HG02885 (cell line): ENCODE measurements around the gene SPATA24.
"Not testable (repeated sequence)": the region's sequence is repeated elsewhere in the genome, so short reads cannot be mapped to it uniquely, and the experiment has no call there.

Source experiments
- ATAC-seq: cut with Tn5 transposase; IDR thresholded peaks from one replicate; pipeline ENCODE4 v1.9.1; 2021; ENCODE audit warnings: mild to moderate bottlenecking; ENCODE audit not compliant: unreplicated experiment, poor library complexity

The SPATA24 gene

DNA sequence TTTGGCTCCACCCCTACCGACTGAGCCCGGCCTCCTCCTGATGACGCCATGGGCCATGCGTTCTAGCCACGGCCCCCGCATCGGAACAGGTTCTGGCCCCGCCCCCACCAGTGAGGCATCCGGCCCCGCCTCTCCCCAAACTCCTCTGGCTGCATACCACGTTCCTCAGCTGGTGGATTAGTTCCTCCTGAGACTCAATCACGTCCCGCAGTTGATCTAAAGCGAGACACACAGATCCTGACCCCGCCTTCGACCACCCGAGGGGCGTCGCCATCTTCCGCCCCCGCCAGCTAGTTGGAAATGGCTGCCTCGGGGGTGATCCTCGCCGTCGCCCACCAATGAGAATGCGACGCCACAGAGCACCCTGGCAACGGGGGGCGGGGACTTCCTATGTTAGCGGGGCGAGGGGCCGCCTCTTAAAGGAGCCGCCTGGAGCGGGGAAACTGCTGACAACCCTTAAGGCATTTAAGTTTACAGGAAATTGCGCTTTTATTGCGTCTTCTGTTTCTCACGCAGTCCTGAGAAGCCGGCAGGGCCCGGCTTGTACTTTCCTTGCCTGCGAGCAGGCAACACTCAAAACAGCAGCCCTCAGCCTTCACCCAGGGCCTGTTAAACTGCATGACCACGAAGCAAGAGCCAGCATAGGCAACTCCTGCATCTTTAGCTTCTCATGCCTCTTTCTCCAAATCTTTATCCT, at the start of gene SPATA24:
TSS of gene SPATA24 (minus strand) at position 303 of the 697 bp plus-strand sequence. CDS start at position 274, 29 bp downstream.
- peak; percentile 80 for ATAC-seq

DNA sequence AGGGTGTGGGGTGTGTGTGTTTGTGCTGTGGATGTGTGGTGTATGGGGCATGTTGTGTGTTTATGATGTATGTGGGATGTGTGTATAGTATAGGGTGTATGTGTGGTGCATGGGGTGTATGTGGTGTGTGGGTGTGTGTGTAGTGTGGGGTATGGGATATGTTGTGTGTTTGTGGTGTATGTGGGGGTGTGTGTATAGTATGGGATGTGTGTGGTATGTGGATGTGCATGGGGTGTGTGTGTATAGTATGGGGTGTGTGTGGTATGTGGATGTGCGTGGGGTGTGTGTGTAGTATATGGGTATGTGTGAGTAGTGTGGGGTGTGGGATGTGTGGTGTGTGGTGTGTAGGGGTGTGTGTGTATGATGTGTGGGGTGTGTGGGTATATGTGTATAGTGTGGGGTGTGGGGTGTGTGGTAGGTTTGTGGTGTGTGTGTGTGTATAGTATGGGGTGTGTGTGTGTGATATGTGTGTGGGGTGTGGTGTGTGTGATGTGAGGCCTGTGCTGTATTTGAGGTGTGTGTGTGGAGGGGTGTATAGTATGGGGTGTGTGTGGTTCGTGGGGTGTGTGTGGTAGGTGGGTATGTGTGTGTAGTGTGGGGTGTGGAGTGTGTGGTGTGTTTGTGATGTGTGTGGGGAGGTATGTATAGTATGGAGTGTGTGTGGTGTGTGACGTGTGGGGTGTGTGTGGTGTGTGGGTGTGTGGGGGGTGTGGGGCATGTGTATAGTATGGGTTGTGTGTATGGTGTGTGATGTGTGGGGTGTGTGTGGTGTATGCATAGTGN, 48.2 kb upstream of the SPATA24 start:
- ATAC-seq = no peak

- no peak for ATAC-seq
These were observed 47.3 kb upstream of the SPATA24 start for GRCh38 chr5:139451176-139451575.

GRCh38 chr5:139446956-139447779, 43.3 kb upstream of the SPATA24 start:
- ATAC-seq = peak; percentile 74

- ATAC-seq = no peak
These were observed 41.7 kb upstream of the SPATA24 start for GRCh38 chr5:139445325-139446170.

DNA sequence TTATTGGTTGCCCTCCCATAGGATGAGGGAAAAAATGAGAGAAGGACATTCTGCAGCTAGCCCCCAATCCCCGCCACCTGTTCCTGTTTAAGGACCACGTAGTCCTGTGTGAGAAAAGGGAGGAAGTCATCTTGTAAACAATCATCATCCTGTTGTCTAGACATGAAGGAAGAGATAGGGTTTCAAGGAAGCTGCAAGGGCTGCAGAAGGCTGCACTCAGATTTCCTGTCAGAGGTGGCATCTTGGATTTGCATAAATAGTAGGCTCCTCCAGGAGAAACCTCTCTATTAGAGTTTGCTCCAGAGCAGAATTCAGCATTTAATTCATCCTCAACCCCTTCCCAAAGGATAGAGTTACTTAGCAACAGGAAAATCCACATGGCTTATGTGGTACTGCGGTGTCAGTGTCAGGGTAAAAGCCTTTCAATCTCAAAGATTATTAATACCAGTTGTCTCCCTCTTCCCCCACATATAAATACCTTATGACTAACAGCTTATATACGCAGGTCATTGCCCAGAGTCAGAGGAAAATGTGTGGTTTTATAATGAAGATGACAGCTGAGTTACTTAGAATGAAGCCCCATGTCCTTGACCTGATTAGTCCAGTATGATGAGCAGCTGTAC, 40.1 kb upstream of the SPATA24 start:
- ATAC-seq = no peak

GRCh38 chr5:139440416-139440815, 36.5 kb upstream of the SPATA24 start:
- not testable (repeated sequence) for ATAC-seq

DNA sequence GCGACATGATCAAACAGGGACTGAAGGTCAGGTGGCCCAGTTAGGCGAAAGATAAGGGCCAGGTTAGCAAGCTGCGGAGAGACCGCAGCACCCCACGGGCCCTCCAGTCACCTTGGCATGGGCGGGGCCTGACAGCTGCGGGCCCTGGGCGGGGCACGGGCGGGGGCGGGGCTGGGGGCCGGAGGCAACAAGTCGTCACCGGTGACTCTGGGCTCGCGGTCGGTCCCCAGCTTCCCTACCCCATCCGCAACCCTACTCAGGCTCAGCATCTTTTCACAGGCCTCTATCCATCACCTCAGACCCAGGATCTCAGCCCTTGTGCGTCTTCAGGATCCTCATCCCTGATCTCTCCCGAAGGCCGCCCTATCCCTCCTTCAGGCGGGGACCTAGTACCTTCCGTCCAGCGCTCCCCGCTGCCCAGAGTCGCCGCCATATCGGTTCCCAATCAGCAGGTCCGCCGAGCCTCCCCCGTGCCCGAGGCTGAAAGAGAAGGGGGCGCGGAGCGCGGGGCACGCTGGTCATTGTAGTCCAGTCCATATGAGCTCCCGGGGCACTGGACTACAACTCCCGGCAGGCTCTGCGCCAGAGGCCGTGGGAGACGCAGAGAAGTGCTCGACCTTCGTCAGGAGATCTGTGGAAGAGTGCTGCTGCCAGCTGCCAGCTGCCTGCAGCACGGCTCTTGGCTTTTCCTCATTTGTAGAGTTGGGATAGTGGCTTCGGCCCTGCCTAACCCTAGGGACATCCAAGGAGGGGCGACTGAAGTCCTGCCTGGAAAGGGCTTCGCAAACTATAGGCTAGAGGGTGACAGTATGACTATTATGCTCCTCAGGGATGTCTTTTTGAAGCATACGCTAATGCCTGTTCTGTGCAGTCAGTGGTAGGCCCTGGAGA, 35.4 kb upstream of the SPATA24 start, which contains the start of gene DNAJC18:
TSS of gene DNAJC18 (minus strand) at position 513 of the 891 bp plus-strand sequence. CDS start at position 433, 80 bp downstream.
- peak; percentile 95 for ATAC-seq

- ATAC-seq = no peak
These were observed 34.8 kb upstream of the SPATA24 start for GRCh38 chr5:139438707-139439012.

- ATAC-seq = no peak
These were observed 31.8 kb upstream of the SPATA24 start for GRCh38 chr5:139435676-139436075.

DNA sequence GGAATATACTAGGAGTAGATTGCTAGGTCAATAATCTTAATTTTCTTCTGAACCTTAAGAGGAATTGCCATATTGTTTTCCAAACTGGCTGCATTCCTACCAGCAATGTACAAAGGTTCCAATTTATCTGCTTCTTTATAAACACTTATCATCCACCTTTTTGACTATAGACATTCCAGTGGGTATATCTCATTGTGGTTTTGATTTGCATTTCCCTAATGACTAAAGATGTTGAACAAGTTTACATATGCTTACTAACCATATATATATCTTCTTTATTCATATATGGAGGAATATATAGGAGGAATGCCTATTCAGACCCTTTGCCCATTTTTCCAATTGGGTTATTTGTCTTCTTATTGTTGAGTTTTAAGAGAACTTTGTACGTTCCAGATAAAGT, 27.8 kb upstream of the SPATA24 start:
- no peak for ATAC-seq

- ATAC-seq = no peak
These were observed 26.1 kb upstream of the SPATA24 start for GRCh38 chr5:139430015-139430414.

GRCh38 chr5:139426203-139426885, 22.5 kb upstream of the SPATA24 start:
- ATAC-seq = no peak

GRCh38 chr5:139425497-139425896, 21.6 kb upstream of the SPATA24 start:
- no peak for ATAC-seq

GRCh38 chr5:139422307-139422893, 18.5 kb upstream of the SPATA24 start:
- peak; percentile 57 for ATAC-seq

DNA sequence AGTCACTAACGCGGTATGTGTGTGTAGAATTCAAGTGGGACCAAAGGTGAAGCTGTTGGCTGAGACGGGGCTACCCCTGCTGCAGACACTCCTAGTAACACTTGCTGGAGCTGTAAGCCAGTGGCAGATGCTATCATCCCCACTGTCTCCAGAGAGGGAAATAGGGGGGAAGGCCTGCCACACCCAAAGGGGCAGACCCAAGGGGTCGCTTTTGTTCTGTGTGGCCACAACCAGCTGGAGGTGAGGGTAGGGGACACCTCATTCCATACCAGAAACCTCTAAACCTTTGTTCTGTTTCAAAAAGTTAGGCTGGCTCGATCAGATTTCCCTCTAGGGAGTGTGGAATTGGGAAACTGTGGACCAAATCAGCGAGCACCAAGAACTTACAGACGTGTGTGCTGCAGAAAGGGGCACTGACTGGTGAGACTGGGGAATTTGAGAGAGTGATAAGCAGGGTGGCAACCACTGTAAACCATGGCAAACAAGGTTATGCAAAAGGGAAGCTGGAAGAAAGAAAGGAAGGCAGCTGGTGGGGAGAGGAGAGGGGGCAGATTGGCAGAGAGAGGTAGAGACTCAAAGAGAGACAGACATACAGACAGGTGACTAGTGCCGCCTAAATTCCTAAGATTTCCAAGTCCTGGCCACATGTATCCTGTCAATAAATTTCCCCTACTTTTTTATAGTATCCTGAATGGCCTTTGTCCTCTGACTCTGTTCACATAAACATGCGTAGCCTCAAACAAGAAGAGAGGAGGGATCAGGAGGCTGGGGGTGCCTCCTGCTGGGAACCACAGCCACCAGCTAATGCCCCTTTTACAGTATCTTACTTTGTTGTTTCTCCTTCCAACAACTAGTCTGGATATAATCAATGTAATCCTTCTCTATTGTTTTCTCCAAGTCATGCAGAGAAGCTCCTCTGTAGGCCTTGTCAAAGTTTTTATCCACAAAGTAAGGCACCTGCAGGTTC, 15.6 kb upstream of the SPATA24 start:
- ATAC-seq = no peak
